Hematopoietic multipotent progenitor cell (in vitro differentiated cells): Measurements from ENCODE around the gene CST9L. TPM values are rescaled to one million over a fixed set of nuclear protein-coding genes. Genes with fewer than 3 reads are reported as not detected.
"Not testable (repeated sequence)": the region's sequence is repeated elsewhere in the genome, so short reads cannot be mapped to it uniquely, and the experiment has no call there.

Experiments used
- DNase-seq, 3 donors: peaks; one replicate each; pipeline ENCODE4 v3.0.0-alpha.2; 2011 to 2015; ENCODE audit warnings: low read depth in 2 of 3, low spot score in 2 of 3
- total RNA-seq: library from RNA; depleted of rRNA; stranded (reverse); fragments of >200 nt; gene quantifications from one replicate; pipeline ENCODE4 v1.2.3, GENCODE V29; 2012

The CST9L gene
- total RNA-seq, 1 donor: not detected

GRCh38 chr20:23586735-23587525 lies 18.6 kb upstream of the CST9L start:
- DNase-seq: no peak

GRCh38 chr20:23585808-23586734 lies 17.8 kb upstream of the CST9L start:
- DNase-seq: no peak

- no peak for DNase-seq
Measured at GRCh38 chr20:23585449-23585807, 17.1 kb upstream of the CST9L start.

DNA sequence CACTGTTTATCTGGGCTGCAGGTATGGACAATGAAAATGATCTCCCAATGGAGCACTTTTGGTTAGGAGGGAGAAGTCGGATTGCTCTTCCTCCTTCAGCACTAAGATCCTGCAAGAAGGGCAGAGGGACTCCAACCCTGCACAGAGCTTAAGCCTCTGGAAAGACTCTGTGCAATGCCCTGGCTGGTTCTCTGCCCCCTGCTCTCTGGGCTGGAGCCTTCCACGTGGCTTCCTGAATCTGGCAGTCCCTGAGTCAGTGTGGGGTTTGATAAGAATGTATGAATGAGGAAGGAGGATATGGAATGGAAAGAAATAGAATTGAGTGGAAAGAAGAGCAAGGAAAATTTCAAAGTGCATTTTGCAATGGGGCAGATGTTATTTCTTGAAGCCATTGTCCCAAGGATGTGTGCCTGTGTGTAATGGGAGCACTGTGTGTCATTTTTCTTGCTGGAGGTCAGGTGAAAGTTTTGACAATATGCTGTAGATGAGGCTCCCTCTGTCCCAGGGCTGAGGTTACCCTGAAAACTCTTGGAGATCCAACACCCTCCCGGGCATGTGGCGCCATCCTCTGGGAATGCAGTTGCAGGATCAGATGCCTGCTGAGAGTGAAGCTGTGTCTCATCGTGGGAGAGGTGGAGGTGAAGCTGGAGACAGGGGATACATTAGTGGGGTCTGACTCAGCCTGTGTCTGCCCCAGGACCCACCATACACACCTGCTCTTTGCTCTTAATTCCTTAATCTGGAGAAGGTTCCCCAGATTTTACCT lies 16.3 kb upstream of the CST9L start:
- DNase-seq: no peak

- no peak for DNase-seq
Measured at GRCh38 chr20:23583526-23583925, 15.2 kb upstream of the CST9L start.

DNA sequence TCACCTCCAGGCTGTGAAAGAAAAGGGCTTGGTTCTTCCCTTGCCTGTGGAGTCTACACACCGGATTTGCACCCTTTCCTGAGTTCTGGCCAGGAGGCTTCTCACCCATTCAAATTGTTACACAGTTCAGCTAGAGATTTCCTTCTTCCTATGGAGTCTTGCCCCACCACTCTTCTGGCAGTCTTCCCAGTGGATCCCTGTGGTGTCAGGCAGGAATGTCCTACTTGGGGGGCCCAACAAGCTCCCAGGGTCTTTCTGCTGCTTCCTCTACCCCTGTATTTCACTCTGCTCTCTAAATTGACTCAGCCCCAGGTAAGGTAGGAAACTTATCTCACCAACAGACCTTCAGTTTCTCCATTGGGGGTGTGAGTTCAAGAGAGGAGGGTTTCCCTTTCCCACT lies 14.0 kb upstream of the CST9L start:
- DNase-seq: no peak

DNA sequence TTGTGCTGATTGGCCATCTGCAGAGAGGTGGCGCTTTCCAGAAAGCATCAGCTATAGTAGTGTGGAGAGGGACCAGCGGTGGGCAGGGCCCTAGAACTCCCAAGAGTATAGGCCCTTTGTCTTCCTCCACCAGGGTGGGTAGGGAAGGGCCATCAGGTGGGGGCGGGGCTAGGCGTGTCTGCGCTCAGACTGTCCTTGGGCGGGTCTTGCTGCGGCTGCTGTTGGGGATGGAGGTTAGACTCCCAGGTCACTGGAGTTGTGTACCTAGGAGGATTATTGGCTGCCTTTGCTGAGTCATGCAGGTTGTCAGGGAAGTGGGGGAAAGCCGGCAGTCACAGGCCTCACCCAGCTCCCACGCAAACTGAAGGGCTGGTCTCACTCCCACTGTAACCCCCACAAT lies 13.5 kb upstream of the CST9L start:
- not testable (repeated sequence) for DNase-seq

- no peak for DNase-seq
Measured at GRCh38 chr20:23574977-23575376, 6.7 kb upstream of the CST9L start.

DNA sequence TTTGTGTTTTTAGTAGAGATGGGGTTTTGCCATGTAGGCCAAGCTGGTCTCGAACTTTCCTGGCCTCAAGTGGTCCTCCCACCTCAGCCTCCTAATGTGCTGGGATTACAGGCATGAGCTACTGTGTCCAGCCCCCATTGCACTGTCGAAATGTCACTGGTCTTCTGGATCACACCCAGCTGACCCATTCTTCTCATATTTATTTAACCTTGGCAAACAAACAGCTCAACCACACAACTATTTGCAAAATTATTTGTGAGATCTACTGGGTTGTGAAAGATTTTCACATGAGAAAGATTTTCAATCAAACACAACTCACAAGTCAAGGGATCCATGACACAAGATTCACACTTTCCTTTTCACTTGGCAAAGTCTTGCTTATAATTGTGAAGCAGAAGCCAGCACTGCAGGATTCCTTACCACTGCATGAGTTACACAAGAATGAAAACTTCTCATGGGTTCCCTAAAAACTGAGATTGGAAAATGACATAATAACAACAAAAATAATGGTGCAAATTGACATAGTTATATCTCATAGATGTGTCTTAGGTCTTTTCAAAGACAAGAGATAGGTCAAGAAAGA lies 2.0 kb upstream of the CST9L start:
- no peak for DNase-seq

- DNase-seq: no peak
Measured at GRCh38 chr20:23569570-23569969, 1.3 kb upstream of the CST9L start.

DNA sequence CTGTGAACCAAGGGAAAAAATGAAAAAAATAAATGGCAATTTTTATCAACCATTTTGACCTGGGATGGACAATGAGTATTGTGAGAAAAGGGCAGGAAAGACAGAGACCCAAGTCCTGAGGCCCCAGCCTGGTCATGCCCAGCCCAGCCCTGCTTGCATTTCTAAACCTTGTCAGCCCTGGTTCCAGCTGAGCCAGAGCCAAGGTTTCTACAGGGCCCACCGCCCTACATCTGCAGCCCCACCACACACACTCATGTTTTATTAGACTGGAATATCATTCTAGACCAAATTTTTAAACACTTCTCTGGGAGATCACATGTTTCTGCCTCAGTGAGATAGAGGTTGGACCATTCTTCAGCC lies 667 bp upstream of the CST9L start:
- DNase-seq: no peak

- no peak for DNase-seq
Measured at GRCh38 chr20:23566199-23566932, 1.9 kb downstream of the CST9L start.

GRCh38 chr20:23565503-23566045 lies 2.7 kb downstream of the CST9L start:
- no peak for DNase-seq

- DNase-seq: no peak
Measured at GRCh38 chr20:23564927-23565326, 3.4 kb downstream of the CST9L start.

DNA sequence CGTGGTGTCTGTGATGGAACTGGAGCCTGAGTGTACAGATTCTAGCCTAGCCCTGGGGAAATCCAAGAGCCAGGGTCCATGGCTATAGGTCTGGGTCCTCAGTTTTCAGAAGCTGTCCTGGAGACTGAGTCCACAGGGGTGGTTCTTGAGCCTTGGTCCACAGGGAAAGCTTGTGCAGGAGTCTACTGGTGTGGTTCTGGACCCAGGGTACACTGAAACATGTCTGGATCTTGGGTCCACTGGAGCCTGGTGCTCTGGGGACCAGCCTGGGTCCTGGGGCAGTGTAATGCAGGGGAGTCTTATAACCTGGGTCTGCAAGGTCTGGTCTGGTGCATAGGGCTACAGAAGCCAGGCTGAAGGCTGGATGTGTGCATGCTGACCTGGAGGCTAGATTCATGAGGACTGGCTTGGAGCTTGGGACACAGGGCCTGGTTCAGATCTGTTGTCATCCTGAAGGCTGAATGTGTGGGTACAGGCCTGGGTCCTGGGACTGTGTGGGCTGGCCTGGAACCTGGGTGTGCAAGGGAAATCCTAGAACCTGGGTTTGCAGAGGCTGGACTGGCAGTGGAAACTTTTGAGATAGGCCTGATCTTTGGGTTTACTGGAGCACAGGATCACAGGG lies 5.5 kb downstream of the CST9L start:
- no peak for DNase-seq

DNA sequence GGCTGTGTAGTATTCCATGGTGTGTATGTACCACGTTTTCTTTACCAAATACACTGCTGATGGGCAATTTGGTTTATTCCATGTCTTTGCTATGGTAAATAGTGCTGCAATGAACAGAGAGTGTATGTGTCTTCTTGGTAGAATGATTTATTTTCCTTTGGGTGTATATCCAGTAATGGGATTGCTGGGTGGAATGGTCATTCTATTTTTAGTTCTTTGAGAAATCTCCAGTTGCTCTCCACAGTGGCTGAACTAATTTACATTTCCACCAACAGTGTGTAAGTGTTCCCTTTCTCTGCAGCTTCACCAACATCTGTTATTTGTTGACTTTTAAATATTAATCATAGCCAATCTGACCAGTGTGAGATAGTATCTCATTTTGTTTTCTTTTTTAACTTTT lies 13.9 kb downstream of the CST9L start:
- DNase-seq: no peak

- DNase-seq: no peak
Measured at GRCh38 chr20:23551786-23552185, 16.5 kb downstream of the CST9L start.

GRCh38 chr20:23551383-23551782 lies 16.9 kb downstream of the CST9L start:
- DNase-seq: no peak

- no peak for DNase-seq
Measured at GRCh38 chr20:23550227-23550626, 18.1 kb downstream of the CST9L start.
